Measurements from ENCODE around the gene SLC2A4.

GRCh38 chr17:7282752-7283321 lies 1.3 kb downstream of the SLC2A4 start:
- no peak for TF ChIP-seq ZNF274 (IDR thresholded peaks at IDR 0.05; ENCODE audit: low read depth, low read length)
- TF ChIP-seq YY1 (IDR thresholded peaks at IDR 0.05; ENCODE audit: insufficient read depth, insufficient read length): no peak
